ENCODE data around the gene DNAJC21. TPM values are rescaled to one million over a fixed set of nuclear protein-coding genes. Genes with fewer than 3 reads are reported as not detected.

Gene DNAJC21
- total RNA-seq, 1 experiment from 2014 or later = 34.7 TPM

DNA sequence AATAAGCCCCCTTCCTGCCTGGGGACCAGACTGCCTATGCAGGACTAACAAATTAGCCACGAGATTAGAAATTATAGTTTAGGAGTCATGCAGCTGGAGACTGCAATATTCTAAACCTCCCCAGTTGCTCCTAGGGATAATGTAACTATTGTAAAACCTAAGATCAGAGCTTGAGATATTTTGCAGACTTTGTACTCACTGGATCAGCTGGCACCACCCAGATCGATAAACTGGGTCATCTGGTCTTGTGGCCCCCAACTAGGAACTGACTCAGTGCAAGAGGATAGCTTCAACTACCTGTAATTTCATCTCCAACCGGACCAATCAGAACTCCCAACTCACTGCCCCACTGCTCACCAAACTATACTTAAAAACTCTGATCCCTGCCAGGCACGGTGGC lies 38.2 kb downstream of the DNAJC21 start:
- H4K20me1 ChIP-seq (ENCODE audit: insufficient read depth) = no peaks in the 10 kb centered on the region
- no peaks in the 10 kb centered on the region for H3K9me3 ChIP-seq (ENCODE audit: control insufficient read depth in 1 of 2, insufficient read depth in 1 of 2, low read depth in 1 of 2, low read length in 2 of 2)
- no peak overlapping the region for H3K4me3 ChIP-seq (replicated peaks in 1 of 2; ENCODE audit: low read depth in 1 of 2, low read length in 2 of 2)
- no peak for TF ChIP-seq TCF7L2 (IDR thresholded peaks at IDR 0.05; ENCODE audit: borderline replicate concordance, extremely low read depth, insufficient read depth, insufficient read length)
- TF ChIP-seq ZFX (IDR thresholded peaks at IDR 0.05) = no peak
- no peak for TF ChIP-seq ATF3 (IDR thresholded peaks at IDR 0.05)
- BruUV-seq (replicated peaks) = no TSS peak
- no peaks in the 10 kb centered on the region; a peak in 1 of 4 replicates for H3K36me3 ChIP-seq (ENCODE audit: control insufficient read depth in 1 of 2, insufficient read depth in 2 of 2, low read length in 2 of 2)
- H3K4me2 ChIP-seq (ENCODE audit: low read length) = no peak overlapping the region
- DNase-seq (ENCODE audit: low read depth, low spot score) = no peak
- intact Hi-C loops (cut with micrococcal nuclease) = no loop called here
- POLR2A ChIA-PET = no interaction called here
- RAD21 ChIA-PET (ENCODE audit: low non-redundant PET in 1 of 2, low total read pairs in 2 of 2, uncharacterized antibody in 2 of 2, unreplicated experiment in 2 of 2) = no interaction called here
- no peaks in the 10 kb centered on the region for H3K27me3 ChIP-seq (ENCODE audit: insufficient read depth, low read length)
- H3K9ac ChIP-seq (ENCODE audit: low read length) = no peak overlapping the region
- H2AFZ ChIP-seq (ENCODE audit: low read depth, low read length, poor library complexity, severe bottlenecking) = no peak overlapping the region
- no peaks in the 10 kb centered on the region for H3K4me1 ChIP-seq (ENCODE audit: control insufficient read depth in 1 of 2, insufficient read depth in 2 of 2, low read length in 2 of 2)
- CTCF ChIA-PET = no interaction called here
- no peaks in the 10 kb centered on the region for H3K79me2 ChIP-seq (ENCODE audit: insufficient read depth, low read length)
- no peaks in the 10 kb centered on the region for H3K9me2 ChIP-seq (ENCODE audit: insufficient read depth)
- no peak overlapping the region for H3K27ac ChIP-seq (ENCODE audit: low read depth, low read length)
- no peak for ATAC-seq

DNA sequence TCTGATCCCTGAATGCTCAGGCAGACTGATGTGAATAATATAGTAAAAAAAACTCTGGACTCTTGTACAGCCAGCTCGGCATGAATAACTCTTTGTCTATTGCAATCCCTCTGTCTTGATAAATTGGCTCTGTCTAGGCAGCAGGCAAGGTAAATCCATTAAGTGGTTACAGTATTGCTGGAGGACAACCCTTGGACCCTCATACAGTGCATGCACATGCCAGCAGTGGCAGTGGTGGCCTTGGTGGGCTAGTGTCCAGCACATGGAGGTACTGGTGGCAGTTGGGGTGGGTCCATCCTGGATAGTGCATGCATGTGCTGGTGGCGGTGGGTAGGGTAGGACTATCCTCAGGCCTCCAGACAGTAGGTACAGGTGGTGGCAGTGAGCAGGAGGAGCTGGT lies 38.9 kb downstream of the DNAJC21 start:
- Histone ChIP-seq H3K9me2 (ENCODE audit: insufficient read depth) (no peaks in the 10 kb centered on the region), H3K4me1 (ENCODE audit: control insufficient read depth in 1 of 2, insufficient read depth in 2 of 2, low read length in 2 of 2) (no peaks in the 10 kb centered on the region), H2AFZ (ENCODE audit: low read depth, low read length, poor library complexity, severe bottlenecking) (no peak overlapping the region), H3K9me3 (ENCODE audit: control insufficient read depth in 1 of 2, insufficient read depth in 1 of 2, low read depth in 1 of 2, low read length in 2 of 2) (no peaks in the 10 kb centered on the region), H3K9ac (ENCODE audit: low read length) (no peak overlapping the region), H3K27ac (ENCODE audit: low read depth, low read length) (no peak overlapping the region), H3K4me2 (ENCODE audit: low read length) (no peak overlapping the region), H3K4me3 (replicated peaks in 1 of 2; ENCODE audit: low read depth in 1 of 2, low read length in 2 of 2) (no peak overlapping the region), H3K79me2 (ENCODE audit: insufficient read depth, low read length) (no peaks in the 10 kb centered on the region), H3K36me3 (ENCODE audit: control insufficient read depth in 1 of 2, insufficient read depth in 2 of 2, low read length in 2 of 2) (no peaks in the 10 kb centered on the region; a peak in 1 of 4 replicates), H3K27me3 (ENCODE audit: insufficient read depth, low read length) (no peaks in the 10 kb centered on the region), H4K20me1 (ENCODE audit: insufficient read depth) (no peaks in the 10 kb centered on the region)
- CTCF ChIA-PET = no interaction called here
- DNase-seq (ENCODE audit: low read depth, low spot score) = no peak
- BruUV-seq (replicated peaks) = no TSS peak
- ATAC-seq = no peak
- RAD21 ChIA-PET (ENCODE audit: low non-redundant PET in 1 of 2, low total read pairs in 2 of 2, uncharacterized antibody in 2 of 2, unreplicated experiment in 2 of 2) = no interaction called here
- intact Hi-C loops (cut with micrococcal nuclease) = no loop called here
- no peak for TF ChIP-seq JUND (IDR thresholded peaks at IDR 0.05)
- no peak for TF ChIP-seq ELF1 (IDR thresholded peaks at IDR 0.05; ENCODE audit: borderline replicate concordance, low read depth)
- no peak for TF ChIP-seq POLR2A (IDR thresholded peaks at IDR 0.05; ENCODE audit: borderline replicate concordance, extremely low read depth, insufficient read depth, insufficient read length)
- no peak for TF ChIP-seq EZH2 (IDR thresholded peaks at IDR 0.05)
- no peak for TF ChIP-seq ATF3 (IDR thresholded peaks at IDR 0.05)
- no peak for TF ChIP-seq EZH2phosphoT487 (IDR thresholded peaks at IDR 0.05; ENCODE audit: borderline replicate concordance)
- TF ChIP-seq TCF7L2 (IDR thresholded peaks at IDR 0.05; ENCODE audit: borderline replicate concordance, extremely low read depth, insufficient read depth, insufficient read length) = no peak
- TF ChIP-seq POLR2AphosphoS5 (IDR thresholded peaks at IDR 0.05; ENCODE audit: low read depth, low read length) = no peak
- TF ChIP-seq, protein P1, sequence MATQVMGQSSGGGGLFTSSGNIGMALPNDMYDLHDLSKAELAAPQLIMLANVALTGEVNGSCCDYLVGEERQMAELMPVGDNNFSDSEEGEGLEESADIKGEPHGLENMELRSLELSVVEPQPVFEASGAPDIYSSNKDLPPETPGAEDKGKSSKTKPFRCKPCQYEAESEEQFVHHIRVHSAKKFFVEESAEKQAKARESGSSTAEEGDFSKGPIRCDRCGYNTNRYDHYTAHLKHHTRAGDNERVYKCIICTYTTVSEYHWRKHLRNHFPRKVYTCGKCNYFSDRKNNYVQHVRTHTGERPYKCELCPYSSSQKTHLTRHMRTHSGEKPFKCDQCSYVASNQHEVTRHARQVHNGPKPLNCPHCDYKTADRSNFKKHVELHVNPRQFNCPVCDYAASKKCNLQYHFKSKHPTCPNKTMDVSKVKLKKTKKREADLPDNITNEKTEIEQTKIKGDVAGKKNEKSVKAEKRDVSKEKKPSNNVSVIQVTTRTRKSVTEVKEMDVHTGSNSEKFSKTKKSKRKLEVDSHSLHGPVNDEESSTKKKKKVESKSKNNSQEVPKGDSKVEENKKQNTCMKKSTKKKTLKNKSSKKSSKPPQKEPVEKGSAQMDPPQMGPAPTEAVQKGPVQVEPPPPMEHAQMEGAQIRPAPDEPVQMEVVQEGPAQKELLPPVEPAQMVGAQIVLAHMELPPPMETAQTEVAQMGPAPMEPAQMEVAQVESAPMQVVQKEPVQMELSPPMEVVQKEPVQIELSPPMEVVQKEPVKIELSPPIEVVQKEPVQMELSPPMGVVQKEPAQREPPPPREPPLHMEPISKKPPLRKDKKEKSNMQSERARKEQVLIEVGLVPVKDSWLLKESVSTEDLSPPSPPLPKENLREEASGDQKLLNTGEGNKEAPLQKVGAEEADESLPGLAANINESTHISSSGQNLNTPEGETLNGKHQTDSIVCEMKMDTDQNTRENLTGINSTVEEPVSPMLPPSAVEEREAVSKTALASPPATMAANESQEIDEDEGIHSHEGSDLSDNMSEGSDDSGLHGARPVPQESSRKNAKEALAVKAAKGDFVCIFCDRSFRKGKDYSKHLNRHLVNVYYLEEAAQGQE (IDR thresholded peaks at IDR 0.05; ENCODE audit: low read depth) = no peak
- no peak for TF ChIP-seq MAX (IDR thresholded peaks at IDR 0.05)
- TF ChIP-seq FOSL1 (IDR thresholded peaks at IDR 0.05; ENCODE audit: low read depth) = no peak
- TF ChIP-seq RAD21 (IDR thresholded peaks at IDR 0.05; ENCODE audit: low read depth) = no peak
- TF ChIP-seq EGR1 (IDR thresholded peaks at IDR 0.05; ENCODE audit: low read depth) = no peak
- TF ChIP-seq ZFX (IDR thresholded peaks at IDR 0.05) = no peak
- TF ChIP-seq, protein P2, sequence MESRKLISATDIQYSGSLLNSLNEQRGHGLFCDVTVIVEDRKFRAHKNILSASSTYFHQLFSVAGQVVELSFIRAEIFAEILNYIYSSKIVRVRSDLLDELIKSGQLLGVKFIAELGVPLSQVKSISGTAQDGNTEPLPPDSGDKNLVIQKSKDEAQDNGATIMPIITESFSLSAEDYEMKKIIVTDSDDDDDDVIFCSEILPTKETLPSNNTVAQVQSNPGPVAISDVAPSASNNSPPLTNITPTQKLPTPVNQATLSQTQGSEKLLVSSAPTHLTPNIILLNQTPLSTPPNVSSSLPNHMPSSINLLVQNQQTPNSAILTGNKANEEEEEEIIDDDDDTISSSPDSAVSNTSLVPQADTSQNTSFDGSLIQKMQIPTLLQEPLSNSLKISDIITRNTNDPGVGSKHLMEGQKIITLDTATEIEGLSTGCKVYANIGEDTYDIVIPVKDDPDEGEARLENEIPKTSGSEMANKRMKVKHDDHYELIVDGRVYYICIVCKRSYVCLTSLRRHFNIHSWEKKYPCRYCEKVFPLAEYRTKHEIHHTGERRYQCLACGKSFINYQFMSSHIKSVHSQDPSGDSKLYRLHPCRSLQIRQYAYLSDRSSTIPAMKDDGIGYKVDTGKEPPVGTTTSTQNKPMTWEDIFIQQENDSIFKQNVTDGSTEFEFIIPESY (IDR thresholded peaks at IDR 0.05; ENCODE audit: extremely low read depth, insufficient replicate concordance, low read length) = no peak
- no peak for TF ChIP-seq ZNF274 (IDR thresholded peaks at IDR 0.05; ENCODE audit: low read depth, low read length)
- POLR2A ChIA-PET = no interaction called here
